Caco-2 (cell line): Measurements from ENCODE around the gene CDC42BPA. TPM values are rescaled to one million over a fixed set of nuclear protein-coding genes. Genes with fewer than 3 reads are reported as not detected.

Source experiments
- BruUV-seq: library from RNA; stranded (reverse); fragments of 400-500 nt; replicated peaks from 2 replicates; lab custom pipeline; 2021; lab: Mats Ljungman, UMichigan
- CTCF ChIA-PET: fragments of 300-600 bp; sonication (Branson Sonifier 250); formaldehyde crosslinking; loops from one replicate; lab custom pipeline; 2022; ENCODE audit warnings: antibody characterized with exemption; lab: Charles Lee
- POLR2A ChIA-PET: fragments of 300-600 bp; sonication (Branson Sonifier 250); formaldehyde crosslinking; loops from one replicate; lab custom pipeline; 2022; ENCODE audit warnings: antibody characterized with exemption; lab: Charles Lee
- DNase-seq, 2 experiments: peaks; one replicate each; pipeline versions ENCODE4 v3.0.0 to v3.0.0-alpha.2; 2020 to 2022
- H3K27me3 ChIP-seq: replicated peaks from 2 replicates; pipeline ENCODE4 v1.6.0; 2011; ENCODE audit warnings: low read length; ENCODE audit not compliant: control insufficient read depth, insufficient read depth
- H3K36me3 ChIP-seq: 2 replicates; pipeline ENCODE4 v1.5.1; 2011; ENCODE audit warnings: low read length; ENCODE audit not compliant: control insufficient read depth, insufficient read depth
- H3K4me1 ChIP-seq: fragments of 250-450 bp; sonication (Bioruptor Pico); 2 replicates; pipeline ENCODE4 v1.5.1; 2020; ENCODE audit warnings: mild to moderate bottlenecking
- H3K4me3 ChIP-seq: 2 replicates; pipeline ENCODE4 v1.5.1; 2011; ENCODE audit warnings: low read depth, mild to moderate bottlenecking, control low read depth, low read length
- H3K9me3 ChIP-seq: fragments of 250-450 bp; sonication (Bioruptor Pico); 2 replicates; pipeline ENCODE4 v1.5.1; 2020; ENCODE audit warnings: mild to moderate bottlenecking, moderate library complexity
- H3K27ac Mint-ChIP-seq: one replicate; pipeline ENCODE4 v1.8.0; 2022; ENCODE audit warnings: mixed read lengths; ENCODE audit not compliant: unreplicated experiment
- H3K27me3 Mint-ChIP-seq: one replicate; pipeline ENCODE4 v1.8.0; 2022; ENCODE audit warnings: mixed read lengths; ENCODE audit not compliant: insufficient read depth, unreplicated experiment
- H3K36me3 Mint-ChIP-seq: one replicate; pipeline ENCODE4 v1.8.0; 2022; ENCODE audit warnings: mild to moderate bottlenecking, mixed read lengths; ENCODE audit not compliant: insufficient read depth, unreplicated experiment
- H3K4me1 Mint-ChIP-seq: one replicate; pipeline ENCODE4 v1.8.0; 2022; ENCODE audit warnings: low read depth, mixed read lengths; ENCODE audit not compliant: unreplicated experiment
- H3K4me3 Mint-ChIP-seq: one replicate; pipeline ENCODE4 v1.8.0; 2022; ENCODE audit warnings: mild to moderate bottlenecking, moderate library complexity, mixed read lengths; ENCODE audit not compliant: unreplicated experiment
- H3K9me3 Mint-ChIP-seq: one replicate; pipeline ENCODE4 v1.8.0; 2022; ENCODE audit warnings: mixed read lengths; ENCODE audit not compliant: unreplicated experiment
- CTCF ChIP-seq, 2 experiments: fragments of 200-600 bp in 1 of 2; IDR thresholded peaks; 1 replicate in 1 of 2; 2 replicates in 1 of 2; pipeline versions ENCODE4 v1.5.1 to v1.8.0; 2011 to 2022; ENCODE audit warnings: antibody characterized with exemption in 1 of 2, control low read depth in 1 of 2, inconsistent platforms in 1 of 2, low read depth in 1 of 2, low read length in 1 of 2, mild to moderate bottlenecking in 1 of 2, moderate library complexity in 1 of 2; ENCODE audit not compliant: insufficient read depth in 1 of 2, severe bottlenecking in 1 of 2, unreplicated experiment in 1 of 2
- intact Hi-C: fragments of 100-400 bp; cut with micrococcal nuclease; formaldehyde crosslinking; loops from one replicate; pipeline ENCODE4 v1.10.0; 2022; ENCODE audit not compliant: unreplicated experiment
- total RNA-seq: library from RNA; stranded (reverse); gene quantifications from 2 replicates; pipeline ENCODE4 v1.2.3, GENCODE V29; 2022

Gene CDC42BPA
- total RNA-seq, 1 experiment from 2014 or later = 38.3 TPM

- Histone ChIP-seq H3K27me3 (no peaks in the 10 kb centered on the region), H3K9me3 (no peaks in the 10 kb centered on the region), H3K4me3 (no peak overlapping the region), H3K36me3 (peaks cover 1% of the 10 kb centered on the region; the same call in 1 of the 2 replicates), H3K4me1 (peaks cover 13% of the 10 kb centered on the region; the same call in 1 of the 2 replicates)
- no peak for TF ChIP-seq CTCF (IDR thresholded peaks at IDR 0.05; ENCODE audit: insufficient read depth in 1 of 2, low read depth in 1 of 2, low read length in 1 of 2, severe bottlenecking in 1 of 2, unreplicated experiment in 1 of 2)
- CTCF ChIA-PET = no interaction called here
- H3K4me1 Mint-ChIP-seq = peaks cover 12% of the 10 kb centered on the region
- H3K27ac Mint-ChIP-seq = no peak overlapping the region
- POLR2A ChIA-PET = no interaction called here
- H3K27me3 Mint-ChIP-seq = no peaks in the 10 kb centered on the region
- H3K9me3 Mint-ChIP-seq = no peaks in the 10 kb centered on the region
- intact Hi-C loops = no loop called here
- BruUV-seq = no TSS peak
- H3K4me3 Mint-ChIP-seq = no peak overlapping the region
- DNase-seq = no peak
- H3K36me3 Mint-ChIP-seq = peaks cover 33% of the 10 kb centered on the region
These were observed 340.5 kb downstream of the CDC42BPA start for GRCh38 chr1:226977643-226978431.

GRCh38 chr1:226976978-226977642, 341.2 kb downstream of the CDC42BPA start:
- Mint-ChIP-seq H3K27me3 (no peaks in the 10 kb centered on the region), H3K4me3 (no peak overlapping the region), H3K27ac (no peak overlapping the region), H3K36me3 (peaks cover 30% of the 10 kb centered on the region), H3K4me1 (peaks cover 12% of the 10 kb centered on the region), H3K9me3 (peaks cover 4% of the 10 kb centered on the region)
- no TSS peak for BruUV-seq
- Histone ChIP-seq H3K4me3 (no peak overlapping the region), H3K4me1 (peaks cover 13% of the 10 kb centered on the region; the same call in 1 of the 2 replicates), H3K9me3 (no peaks in the 10 kb centered on the region), H3K27me3 (no peaks in the 10 kb centered on the region), H3K36me3 (peaks cover 1% of the 10 kb centered on the region; the same call in 1 of the 2 replicates)
- POLR2A ChIA-PET = no interaction called here
- TF ChIP-seq CTCF (IDR thresholded peaks at IDR 0.05; ENCODE audit: insufficient read depth in 1 of 2, low read depth in 1 of 2, low read length in 1 of 2, severe bottlenecking in 1 of 2, unreplicated experiment in 1 of 2) = no peak
- DNase-seq = no peak
- CTCF ChIA-PET = no interaction called here
- intact Hi-C loops = no loop called here

GRCh38 chr1:226976276-226976977, 341.9 kb downstream of the CDC42BPA start:
- H3K27ac Mint-ChIP-seq = no peak overlapping the region
- H3K27me3 Mint-ChIP-seq = no peaks in the 10 kb centered on the region
- no peak for DNase-seq
- CTCF ChIA-PET = no interaction called here
- POLR2A ChIA-PET = no interaction called here
- peaks cover 32% of the 10 kb centered on the region for H3K36me3 Mint-ChIP-seq
- H3K9me3 ChIP-seq = 0 out of 2 replicates have a peak, but pooled peaks cover 5% of the 10 kb centered on the region
- no peak overlapping the region for H3K4me3 Mint-ChIP-seq
- no TSS peak for BruUV-seq
- intact Hi-C loops = no loop called here
- TF ChIP-seq CTCF (IDR thresholded peaks at IDR 0.05; ENCODE audit: insufficient read depth in 1 of 2, low read depth in 1 of 2, low read length in 1 of 2, severe bottlenecking in 1 of 2, unreplicated experiment in 1 of 2) = no peak
- H3K4me1 Mint-ChIP-seq = peaks cover 12% of the 10 kb centered on the region
- peaks cover 10% of the 10 kb centered on the region for H3K9me3 Mint-ChIP-seq
- H3K27me3 ChIP-seq = no peaks in the 10 kb centered on the region
- H3K4me3 ChIP-seq = no peak overlapping the region
- peaks cover 1% of the 10 kb centered on the region; the same call in 1 of the 2 replicates for H3K36me3 ChIP-seq
- peaks cover 13% of the 10 kb centered on the region; the same call in 1 of the 2 replicates for H3K4me1 ChIP-seq
